HCT116 (cell line): ENCODE measurements around the gene WDR88. TPM values are rescaled to one million over a fixed set of nuclear protein-coding genes. Genes with fewer than 3 reads are reported as not detected.

Source experiments
- ATAC-seq: fragments of 200-7000 bp; cut with Tn5 transposase; 2 replicates; pipeline ENCODE4 v1.9.1; 2020; ENCODE audit warnings: mild to moderate bottlenecking, moderate library complexity
- BruUV-seq: library from RNA; stranded (reverse); fragments of 400-500 nt; replicated peaks from 2 replicates; lab custom pipeline; 2021; lab: Mats Ljungman, UMichigan
- CTCF ChIA-PET: fragments of 300-600 bp; sonication (Branson Sonifier 250); formaldehyde crosslinking; loops from one replicate; lab custom pipeline; 2021; ENCODE audit warnings: antibody characterized with exemption; lab: Charles Lee
- POLR2A ChIA-PET: fragments of 300-600, 350-600 bp; sonication (Branson Sonifier 250); formaldehyde crosslinking; loops from one replicate; lab custom pipeline; 2021; ENCODE audit warnings: antibody characterized with exemption; lab: Charles Lee
- RAD21 ChIA-PET, 2 experiments: fragments of 300-600 bp; sonication (Branson Sonifier 250); formaldehyde crosslinking; loops; one replicate each; lab custom pipeline; 2023; ENCODE audit warnings: low total read pairs in 2 of 2; ENCODE audit not compliant: uncharacterized antibody in 2 of 2, unreplicated experiment in 2 of 2, low non-redundant PET in 1 of 2; lab: Charles Lee
- DNase-seq: peaks from one replicate; pipeline ENCODE4 v3.0.0-alpha.2; 2010; ENCODE audit warnings: low read depth, low spot score
- H2AFZ ChIP-seq: fragments of 200-600 bp; shearing (Covaris generic), sonication (generic); 2 replicates; pipeline ENCODE4 v1.6.1; 2017; ENCODE audit warnings: low read depth, mixed run types, mixed read lengths, antibody characterized with exemption, low read length; ENCODE audit not compliant: poor library complexity, severe bottlenecking
- H3K27ac ChIP-seq: 2 replicates; pipeline ENCODE4 v1.5.1; 2012; ENCODE audit warnings: low read depth, low read length
- H3K27me3 ChIP-seq: fragments of 200-600 bp; sonication (generic); 2 replicates; pipeline ENCODE4 v1.6.1; 2016; ENCODE audit warnings: mixed run types, low read length, mixed read lengths; ENCODE audit not compliant: insufficient read depth
- H3K36me3 ChIP-seq, 2 experiments: fragments of 200-500 bp in 1 of 2; fragments of 200-600 bp in 1 of 2; sonication (Bioruptor generic) in 1 of 2; sonication (generic) in 1 of 2; 2 replicates each; pipeline versions ENCODE4 v1.5.1 to v1.6.1; 2014 to 2016; ENCODE audit warnings: low read length in 2 of 2, inconsistent platforms in 1 of 2, mixed read lengths in 1 of 2, mixed run types in 1 of 2; ENCODE audit not compliant: insufficient read depth in 2 of 2, control insufficient read depth in 1 of 2
- H3K4me1 ChIP-seq, 2 experiments: fragments of 200-600 bp in 1 of 2; sonication (generic) in 1 of 2; 2 replicates each; pipeline versions ENCODE4 v1.5.1 to v1.6.1; 2012 to 2017; ENCODE audit warnings: low read length in 2 of 2, inconsistent platforms in 1 of 2, mild to moderate bottlenecking in 1 of 2, mixed read lengths in 1 of 2, mixed run types in 1 of 2, moderate library complexity in 1 of 2; ENCODE audit not compliant: insufficient read depth in 2 of 2, control insufficient read depth in 1 of 2
- H3K4me2 ChIP-seq: fragments of 200-600 bp; sonication (generic); 2 replicates; pipeline ENCODE4 v1.6.1; 2017; ENCODE audit warnings: mixed run types, low read length, mixed read lengths
- H3K4me3 ChIP-seq, 2 experiments: fragments of 200-600 bp in 1 of 2; sonication (generic) in 1 of 2; replicated peaks in 1 of 2; 2 replicates each; pipeline ENCODE4 v1.5.1; 2011 to 2016; ENCODE audit warnings: low read length in 2 of 2, control low read depth in 1 of 2, low read depth in 1 of 2, mild to moderate bottlenecking in 1 of 2, mixed read lengths in 1 of 2, mixed run types in 1 of 2
- H3K79me2 ChIP-seq: fragments of 200-600 bp; sonication (generic); 2 replicates; pipeline ENCODE4 v1.6.1; 2017; ENCODE audit warnings: mild to moderate bottlenecking, mixed run types, low read length, moderate library complexity, mixed read lengths; ENCODE audit not compliant: insufficient read depth
- H3K9ac ChIP-seq: fragments of 200-600 bp; sonication (generic); 2 replicates; pipeline ENCODE4 v1.6.1; 2016; ENCODE audit warnings: low read length, mixed read lengths
- H3K9me2 ChIP-seq: fragments of 200-600 bp; sonication (generic), shearing (Covaris generic); 2 replicates; pipeline ENCODE4 v1.6.1; 2017; ENCODE audit warnings: mixed run types, mild to moderate bottlenecking, moderate library complexity; ENCODE audit not compliant: insufficient read depth
- H3K9me3 ChIP-seq, 2 experiments: fragments of 200-500 bp in 1 of 2; fragments of 200-600 bp in 1 of 2; sonication (Bioruptor generic) in 1 of 2; sonication (generic) in 1 of 2; 2 replicates each; pipeline ENCODE4 v1.6.1; 2014 to 2017; ENCODE audit warnings: low read length in 2 of 2, mixed read lengths in 2 of 2, inconsistent platforms in 1 of 2, low read depth in 1 of 2, mild to moderate bottlenecking in 1 of 2, mixed run types in 1 of 2, moderate library complexity in 1 of 2; ENCODE audit not compliant: control insufficient read depth in 1 of 2, insufficient read depth in 1 of 2
- H4K20me1 ChIP-seq: fragments of 200-600 bp; sonication (generic), shearing (Covaris generic); 2 replicates; pipeline ENCODE4 v1.6.1; 2017; ENCODE audit warnings: mixed run types, mild to moderate bottlenecking, moderate library complexity; ENCODE audit not compliant: insufficient read depth
- CEBPB ChIP-seq: IDR thresholded peaks from 2 replicates; pipeline ENCODE4 v1.6.1; 2012; ENCODE audit warnings: low read depth
- EGR1 ChIP-seq: IDR thresholded peaks from 2 replicates; pipeline ENCODE4 v1.6.1; 2012; ENCODE audit warnings: low read depth
- ELF1 ChIP-seq: IDR thresholded peaks from 2 replicates; pipeline ENCODE4 v1.6.1; 2012; ENCODE audit warnings: low read depth, borderline replicate concordance
- EZH2 ChIP-seq: fragments of 200-600 bp; sonication (generic); IDR thresholded peaks from 2 replicates; pipeline ENCODE4 v1.6.1; 2017; ENCODE audit warnings: antibody characterized with exemption, mixed run types
- EZH2phosphoT487 ChIP-seq: fragments of 200-600 bp; IDR thresholded peaks from 2 replicates; pipeline ENCODE4 v1.6.1; 2018; ENCODE audit warnings: antibody characterized with exemption, borderline replicate concordance
- JUND ChIP-seq: IDR thresholded peaks from 2 replicates; pipeline ENCODE4 v1.6.1; 2012
- POLR2A ChIP-seq: IDR thresholded peaks from 2 replicates; pipeline ENCODE4 v1.7.0; 2011; ENCODE audit warnings: borderline replicate concordance; ENCODE audit not compliant: insufficient read depth, insufficient read length; ENCODE audit errors: extremely low read depth
- POLR2AphosphoS5 ChIP-seq: IDR thresholded peaks from 2 replicates; pipeline ENCODE4 v1.6.1; 2011; ENCODE audit warnings: mild to moderate bottlenecking, low read depth, low read length, moderate library complexity
- SIN3A ChIP-seq: IDR thresholded peaks from 2 replicates; pipeline ENCODE4 v1.6.1; 2012; ENCODE audit warnings: low read depth
- SP1 ChIP-seq: IDR thresholded peaks from 2 replicates; pipeline ENCODE4 v1.6.1; 2012; ENCODE audit warnings: low read depth
- SRF ChIP-seq: IDR thresholded peaks from 2 replicates; pipeline ENCODE4 v1.6.1; 2012; ENCODE audit warnings: low read depth
- TCF7L2 ChIP-seq: IDR thresholded peaks from 2 replicates; pipeline ENCODE4 v1.7.0; 2011; ENCODE audit warnings: borderline replicate concordance, inconsistent platforms; ENCODE audit not compliant: insufficient read depth, insufficient read length; ENCODE audit errors: extremely low read depth
- YY1 ChIP-seq: IDR thresholded peaks from 2 replicates; pipeline ENCODE4 v1.6.1; 2011; ENCODE audit warnings: low read length, low read depth, moderate library complexity, mild to moderate bottlenecking; ENCODE audit not compliant: insufficient replicate concordance; ENCODE audit errors: extremely low read depth
- ZFX ChIP-seq: fragments of 450-650 bp; IDR thresholded peaks from 2 replicates; pipeline ENCODE4 v1.6.1; 2017
- ZNF274 ChIP-seq: fragments of 200-500 bp; sonication (Bioruptor generic); IDR thresholded peaks from 2 replicates; pipeline ENCODE4 v1.6.1; 2014; ENCODE audit warnings: mild to moderate bottlenecking, low read depth, low read length, inconsistent platforms
- intact Hi-C: fragments of 100-400 bp; cut with micrococcal nuclease; formaldehyde crosslinking; loops from 2 replicates; pipeline ENCODE4 v1.10.0; 2022
- total RNA-seq: library from RNA; stranded (reverse); gene quantifications from one replicate; pipeline ENCODE4 v1.2.1, GENCODE V29; 2021; ENCODE audit not compliant: unreplicated experiment
- TF ChIP-seq, protein P1 (sequence below): IDR thresholded peaks from 2 replicates; pipeline ENCODE4 v1.6.1; 2012
- TF ChIP-seq, protein P2 (sequence below), 3 experiments: fragments of 200-600 bp in 1 of 3; sonication (generic) in 1 of 3; IDR thresholded peaks in 2 of 3; conservative IDR thresholded peaks in 1 of 3; 2 replicates each; pipeline ENCODE4 v1.5.1; 2012 to 2017; ENCODE audit warnings: low read depth in 2 of 3, low read length in 2 of 3, antibody characterized with exemption in 1 of 3, borderline replicate concordance in 1 of 3, control low read depth in 1 of 3, mild to moderate bottlenecking in 1 of 3, mixed read lengths in 1 of 3, mixed run types in 1 of 3, moderate library complexity in 1 of 3; ENCODE audit not compliant: insufficient read depth in 1 of 3
- TF ChIP-seq, protein P3 (sequence below): IDR thresholded peaks from 2 replicates; pipeline ENCODE4 v1.6.1; 2012; ENCODE audit warnings: low read depth
- TF ChIP-seq, protein P4 (sequence below): IDR thresholded peaks from 2 replicates; pipeline ENCODE4 v1.6.1; 2012

Gene WDR88
- total RNA-seq, 1 experiment from 2014 or later: not detected

DNA sequence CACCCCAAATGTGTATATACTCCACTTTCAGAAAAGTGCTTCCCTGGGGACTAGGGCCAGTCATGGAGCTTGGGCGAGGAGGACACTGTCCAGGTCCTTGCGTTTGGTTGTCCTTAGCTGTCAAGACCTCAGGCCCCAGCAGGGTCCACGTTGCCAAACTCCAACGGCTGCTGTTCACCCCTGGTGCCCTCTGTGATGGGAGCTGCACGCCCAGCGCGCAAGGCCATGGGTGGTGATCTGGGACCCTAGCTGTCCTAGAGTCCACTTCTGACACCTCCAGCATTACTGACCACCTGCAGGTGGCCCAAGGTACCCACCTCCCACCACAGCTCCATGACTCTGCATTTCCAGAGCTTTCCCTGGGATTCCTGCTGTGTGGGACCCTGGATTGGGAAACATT is 66.3 kb downstream of the WDR88 start:
- no TSS peak for BruUV-seq
- H3K79me2 ChIP-seq: peaks cover 14% of the 10 kb centered on the region
- no peak overlapping the region for H3K27ac ChIP-seq
- no peaks in the 10 kb centered on the region for H3K9me2 ChIP-seq
- H4K20me1 ChIP-seq: no peaks in the 10 kb centered on the region
- no peaks in the 10 kb centered on the region for H3K27me3 ChIP-seq
- no peak overlapping the region for H3K4me3 ChIP-seq
- intact Hi-C loops: no loop called here
- TF ChIP-seq, protein P1, sequence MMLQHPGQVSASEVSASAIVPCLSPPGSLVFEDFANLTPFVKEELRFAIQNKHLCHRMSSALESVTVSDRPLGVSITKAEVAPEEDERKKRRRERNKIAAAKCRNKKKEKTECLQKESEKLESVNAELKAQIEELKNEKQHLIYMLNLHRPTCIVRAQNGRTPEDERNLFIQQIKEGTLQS: no peak
- TF ChIP-seq SP1: no peak
- TF ChIP-seq ZNF274: no peak
- TF ChIP-seq JUND: no peak
- TF ChIP-seq TCF7L2: no peak
- no peak for TF ChIP-seq EZH2
- TF ChIP-seq, protein P2, sequence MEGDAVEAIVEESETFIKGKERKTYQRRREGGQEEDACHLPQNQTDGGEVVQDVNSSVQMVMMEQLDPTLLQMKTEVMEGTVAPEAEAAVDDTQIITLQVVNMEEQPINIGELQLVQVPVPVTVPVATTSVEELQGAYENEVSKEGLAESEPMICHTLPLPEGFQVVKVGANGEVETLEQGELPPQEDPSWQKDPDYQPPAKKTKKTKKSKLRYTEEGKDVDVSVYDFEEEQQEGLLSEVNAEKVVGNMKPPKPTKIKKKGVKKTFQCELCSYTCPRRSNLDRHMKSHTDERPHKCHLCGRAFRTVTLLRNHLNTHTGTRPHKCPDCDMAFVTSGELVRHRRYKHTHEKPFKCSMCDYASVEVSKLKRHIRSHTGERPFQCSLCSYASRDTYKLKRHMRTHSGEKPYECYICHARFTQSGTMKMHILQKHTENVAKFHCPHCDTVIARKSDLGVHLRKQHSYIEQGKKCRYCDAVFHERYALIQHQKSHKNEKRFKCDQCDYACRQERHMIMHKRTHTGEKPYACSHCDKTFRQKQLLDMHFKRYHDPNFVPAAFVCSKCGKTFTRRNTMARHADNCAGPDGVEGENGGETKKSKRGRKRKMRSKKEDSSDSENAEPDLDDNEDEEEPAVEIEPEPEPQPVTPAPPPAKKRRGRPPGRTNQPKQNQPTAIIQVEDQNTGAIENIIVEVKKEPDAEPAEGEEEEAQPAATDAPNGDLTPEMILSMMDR (IDR thresholded peaks at IDR 0.05 in 2 of 3, conservative IDR thresholded peaks at IDR 0.05 in 1 of 3; ENCODE audit: borderline replicate concordance in 1 of 3, insufficient read depth in 1 of 3, low read depth in 2 of 3, low read length in 2 of 3): no peak
- no peak for TF ChIP-seq EGR1
- TF ChIP-seq CEBPB: no peak
- TF ChIP-seq, protein P3, sequence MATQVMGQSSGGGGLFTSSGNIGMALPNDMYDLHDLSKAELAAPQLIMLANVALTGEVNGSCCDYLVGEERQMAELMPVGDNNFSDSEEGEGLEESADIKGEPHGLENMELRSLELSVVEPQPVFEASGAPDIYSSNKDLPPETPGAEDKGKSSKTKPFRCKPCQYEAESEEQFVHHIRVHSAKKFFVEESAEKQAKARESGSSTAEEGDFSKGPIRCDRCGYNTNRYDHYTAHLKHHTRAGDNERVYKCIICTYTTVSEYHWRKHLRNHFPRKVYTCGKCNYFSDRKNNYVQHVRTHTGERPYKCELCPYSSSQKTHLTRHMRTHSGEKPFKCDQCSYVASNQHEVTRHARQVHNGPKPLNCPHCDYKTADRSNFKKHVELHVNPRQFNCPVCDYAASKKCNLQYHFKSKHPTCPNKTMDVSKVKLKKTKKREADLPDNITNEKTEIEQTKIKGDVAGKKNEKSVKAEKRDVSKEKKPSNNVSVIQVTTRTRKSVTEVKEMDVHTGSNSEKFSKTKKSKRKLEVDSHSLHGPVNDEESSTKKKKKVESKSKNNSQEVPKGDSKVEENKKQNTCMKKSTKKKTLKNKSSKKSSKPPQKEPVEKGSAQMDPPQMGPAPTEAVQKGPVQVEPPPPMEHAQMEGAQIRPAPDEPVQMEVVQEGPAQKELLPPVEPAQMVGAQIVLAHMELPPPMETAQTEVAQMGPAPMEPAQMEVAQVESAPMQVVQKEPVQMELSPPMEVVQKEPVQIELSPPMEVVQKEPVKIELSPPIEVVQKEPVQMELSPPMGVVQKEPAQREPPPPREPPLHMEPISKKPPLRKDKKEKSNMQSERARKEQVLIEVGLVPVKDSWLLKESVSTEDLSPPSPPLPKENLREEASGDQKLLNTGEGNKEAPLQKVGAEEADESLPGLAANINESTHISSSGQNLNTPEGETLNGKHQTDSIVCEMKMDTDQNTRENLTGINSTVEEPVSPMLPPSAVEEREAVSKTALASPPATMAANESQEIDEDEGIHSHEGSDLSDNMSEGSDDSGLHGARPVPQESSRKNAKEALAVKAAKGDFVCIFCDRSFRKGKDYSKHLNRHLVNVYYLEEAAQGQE: no peak
- no peak for TF ChIP-seq SIN3A
- TF ChIP-seq ELF1: no peak
- TF ChIP-seq POLR2A: no peak
- no peak for TF ChIP-seq ZFX
- TF ChIP-seq POLR2AphosphoS5: no peak
- TF ChIP-seq YY1: no peak
- no peak for TF ChIP-seq SRF
- TF ChIP-seq EZH2phosphoT487: no peak
- TF ChIP-seq, protein P4, sequence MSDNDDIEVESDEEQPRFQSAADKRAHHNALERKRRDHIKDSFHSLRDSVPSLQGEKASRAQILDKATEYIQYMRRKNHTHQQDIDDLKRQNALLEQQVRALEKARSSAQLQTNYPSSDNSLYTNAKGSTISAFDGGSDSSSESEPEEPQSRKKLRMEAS: no peak
- ATAC-seq (no peak), DNase-seq (no peak)
- peaks cover 0 to 11% of the 10 kb centered on the region in 2 experiments; a peak in 2 of 4 replicates for H3K36me3 ChIP-seq
- no peak overlapping the region for H3K4me2 ChIP-seq
- ChIA-PET RAD21 (no interaction called here), POLR2A (interaction anchor here (0.9 kb wide), 1 partner anchor 14 kb away, joined by 3 read pairs; no protein-coding TSS in a partner anchor), CTCF (no interaction called here)
- peaks cover 11 to 18% of the 10 kb centered on the region in 2 experiments for H3K4me1 ChIP-seq
- H3K9ac ChIP-seq: no peak overlapping the region
- no peak overlapping the region for H2AFZ ChIP-seq
- no peaks in the 10 kb centered on the region for H3K9me3 ChIP-seq
